HG02678 (cell line): ENCODE results near the gene SPPL2B.
"Not testable (repeated sequence)": the region's sequence is repeated elsewhere in the genome, so short reads cannot be mapped to it uniquely, and the experiment has no call there.

Experiments
- ATAC-seq: cut with Tn5 transposase; IDR thresholded peaks from one replicate; pipeline ENCODE4 v1.9.1; 2021; ENCODE audit warnings: mild to moderate bottlenecking, moderate library complexity; ENCODE audit not compliant: unreplicated experiment

The SPPL2B gene

GRCh38 chr19:2374808-2375207 is 46.3 kb downstream of the SPPL2B start:
- no peak for ATAC-seq

GRCh38 chr19:2375353-2376121 is 47.1 kb downstream of the SPPL2B start:
- ATAC-seq = no peak

- ATAC-seq = no peak
These were observed 48.5 kb downstream of the SPPL2B start for GRCh38 chr19:2376784-2377519.

- no peak for ATAC-seq
These were observed 52.1 kb downstream of the SPPL2B start for GRCh38 chr19:2380567-2380966.

GRCh38 chr19:2381148-2381820 is 52.8 kb downstream of the SPPL2B start:
- no peak for ATAC-seq

GRCh38 chr19:2382530-2383222 is 54.2 kb downstream of the SPPL2B start:
- no peak for ATAC-seq

GRCh38 chr19:2385053-2385721 is 56.7 kb downstream of the SPPL2B start:
- no peak for ATAC-seq

GRCh38 chr19:2387367-2388288 is 59.1 kb downstream of the SPPL2B start:
- ATAC-seq = no peak

GRCh38 chr19:2389594-2389993 is 61.1 kb downstream of the SPPL2B start:
- no peak for ATAC-seq

GRCh38 chr19:2391118-2391725 is 62.7 kb downstream of the SPPL2B start:
- ATAC-seq = no peak

- ATAC-seq = no peak
These were observed 63.9 kb downstream of the SPPL2B start for GRCh38 chr19:2392366-2392765.

- not testable (repeated sequence) for ATAC-seq
These were observed 64.4 kb downstream of the SPPL2B start for GRCh38 chr19:2392899-2393298.

- no peak for ATAC-seq
These were observed 65.6 kb downstream of the SPPL2B start for GRCh38 chr19:2394054-2394441.

GRCh38 chr19:2394442-2395292 is 66.2 kb downstream of the SPPL2B start:
- ATAC-seq = no peak

GRCh38 chr19:2395293-2395829 is 66.9 kb downstream of the SPPL2B start:
- ATAC-seq = not testable (repeated sequence)

- ATAC-seq = not testable (repeated sequence)
These were observed 68.7 kb downstream of the SPPL2B start for GRCh38 chr19:2397173-2397572.

- no peak for ATAC-seq
These were observed 70.3 kb downstream of the SPPL2B start for GRCh38 chr19:2398735-2399305.

- no peak for ATAC-seq
These were observed 71.1 kb downstream of the SPPL2B start for GRCh38 chr19:2399582-2399981.
